HepG2 (cell line): ENCODE measurements around the gene PAEP. TPM values are rescaled to one million over a fixed set of nuclear protein-coding genes. Genes with fewer than 3 reads are reported as not detected.

Source experiments
- ATAC-seq: fragments of 200-7000 bp; cut with Tn5 transposase; 3 replicates; pipeline ENCODE4 v1.9.1; 2020; ENCODE audit warnings: mild to moderate bottlenecking, moderate library complexity
- BruUV-seq: library from RNA; stranded (reverse); fragments of 400-500 nt; replicated peaks from 2 replicates; lab custom pipeline; 2021; lab: Mats Ljungman, UMichigan
- CTCF ChIA-PET: fragments of 300-600 bp; formaldehyde crosslinking; extraction: SDS; loops from one replicate; lab custom pipeline; 2021; ENCODE audit warnings: low total read pairs, inconsistent platforms, low intra/inter-chr PET ratio; lab: Yijun Ruan, JAX
- POLR2A ChIA-PET: fragments of 350-600 bp; sonication (Branson Sonifier 250); formaldehyde crosslinking; loops from one replicate; lab custom pipeline; 2020; ENCODE audit warnings: antibody characterized with exemption, inconsistent platforms; lab: Yijun Ruan, JAX
- DNase-seq: peaks from one replicate; pipeline ENCODE4 v3.0.0-alpha.2; 2015; ENCODE audit warnings: low spot score
- FAIRE-seq: peaks from 3 replicates; lab custom pipeline; 2011; peaks lifted over from hg19 to GRCh38; lab: Jason Lieb, UNC
- H2AFZ ChIP-seq: one replicate; pipeline ENCODE4 v1.6.1; 2011; ENCODE audit warnings: low read length, inconsistent platforms
- H3K27ac ChIP-seq: fragments of 300-600 bp; 3 replicates; pipeline ENCODE4 v1.8.0; 2011; ENCODE audit warnings: mixed run types, mild to moderate bottlenecking, mixed read lengths, low read length, inconsistent platforms; ENCODE audit not compliant: insufficient read depth; ENCODE audit errors: extremely low read length
- H3K27me3 ChIP-seq, 2 experiments: fragments of 200-600 bp in 1 of 2; 2 replicates in 1 of 2; 3 replicates in 1 of 2; pipeline versions ENCODE4 v1.6.0 to v1.8.0; 2011; ENCODE audit warnings: low read length in 2 of 2, mild to moderate bottlenecking in 2 of 2, moderate library complexity in 2 of 2, inconsistent platforms in 1 of 2; ENCODE audit not compliant: insufficient read depth in 2 of 2, control insufficient read depth in 1 of 2
- H3K36me3 ChIP-seq, 2 experiments: fragments of 200-600 bp in 1 of 2; replicated peaks in 1 of 2; 2 replicates in 1 of 2; 3 replicates in 1 of 2; pipeline versions ENCODE4 v1.5.1 to v1.8.0; 2011; ENCODE audit warnings: low read length in 2 of 2, inconsistent platforms in 1 of 2; ENCODE audit not compliant: insufficient read depth in 2 of 2, control insufficient read depth in 1 of 2
- H3K4me1 ChIP-seq: 2 replicates; pipeline ENCODE4 v1.5.1; 2012; ENCODE audit warnings: low read length, inconsistent platforms; ENCODE audit not compliant: insufficient read depth
- H3K4me2 ChIP-seq: 2 replicates; pipeline ENCODE4 v1.6.0; 2011; ENCODE audit warnings: low read depth, low read length, inconsistent platforms
- H3K4me3 ChIP-seq, 3 experiments: fragments of 200-600 bp in 1 of 3; sonication (generic), shearing (Covaris generic) in 1 of 3; replicated peaks in 1 of 3; 2 replicates each; pipeline ENCODE4 v1.5.1; 2011 to 2016; ENCODE audit warnings: low read length in 3 of 3, inconsistent platforms in 2 of 3, low read depth in 2 of 3, mild to moderate bottlenecking in 2 of 3, control low read depth in 1 of 3, mixed read lengths in 1 of 3; ENCODE audit not compliant: insufficient read depth in 1 of 3
- H3K79me2 ChIP-seq: one replicate; pipeline ENCODE4 v1.6.1; 2011; ENCODE audit warnings: low read length, inconsistent platforms; ENCODE audit not compliant: insufficient read depth
- H3K9ac ChIP-seq: 2 replicates; pipeline ENCODE4 v1.6.0; 2011; ENCODE audit warnings: mild to moderate bottlenecking, low read depth, low read length, inconsistent platforms; ENCODE audit not compliant: insufficient read depth
- H3K9me3 ChIP-seq: 2 replicates; pipeline ENCODE4 v1.5.1; 2012; ENCODE audit warnings: mild to moderate bottlenecking, low read length
- H4K20me1 ChIP-seq: 2 replicates; pipeline ENCODE4 v1.6.0; 2011; ENCODE audit warnings: inconsistent platforms, mild to moderate bottlenecking, low read length, moderate library complexity; ENCODE audit not compliant: insufficient read depth
- ARNT ChIP-seq: fragments of 450-650 bp; IDR thresholded peaks from 2 replicates; pipeline ENCODE4 v1.6.1; 2017
- ATF1 ChIP-seq: IDR thresholded peaks from 2 replicates; pipeline ENCODE4 v1.6.1; 2016; ENCODE audit warnings: mild to moderate bottlenecking, control low read depth
- ATF4 ChIP-seq, 2 experiments: fragments of 450-650 bp in 1 of 2; sonication (generic) in 1 of 2; formaldehyde crosslinking; IDR thresholded peaks; 2 replicates each; pipeline versions ENCODE4 v1.5.0 to v1.8.0; 2020 to 2022; ENCODE audit warnings: mild to moderate bottlenecking in 1 of 2, missing genetic modification reagents in 1 of 2
- BORCS8-MEF2B ChIP-seq: sonication (generic); formaldehyde crosslinking; IDR thresholded peaks from 2 replicates; pipeline ENCODE4 v1.8.0; 2022; ENCODE audit warnings: mild to moderate bottlenecking, missing genetic modification reagents
- CAMTA2 ChIP-seq: sonication (generic); formaldehyde crosslinking; IDR thresholded peaks from 2 replicates; pipeline ENCODE4 v1.4.0; 2020; ENCODE audit warnings: mild to moderate bottlenecking, missing genetic modification reagents, borderline replicate concordance
- CREB1 ChIP-seq, 2 experiments: fragments of 450-650 bp in 1 of 2; IDR thresholded peaks; 2 replicates each; pipeline ENCODE4 v1.6.1; 2016 to 2017; ENCODE audit warnings: control low read depth in 1 of 2, mild to moderate bottlenecking in 1 of 2, missing compliant biosample characterization in 1 of 2, missing genetic modification characterization in 1 of 2
- EP300 ChIP-seq, 3 experiments: sonication (generic) in 1 of 3; formaldehyde crosslinking in 1 of 3; IDR thresholded peaks; 2 replicates each; pipeline versions ENCODE4 v1.5.1 to v1.6.1; 2011 to 2020; ENCODE audit warnings: low read depth in 2 of 3, low read length in 2 of 3, borderline replicate concordance in 1 of 3, improper control_type of control experiment in 1 of 3, mild to moderate bottlenecking in 1 of 3, missing genetic modification reagents in 1 of 3, moderate library complexity in 1 of 3
- FOSL2 ChIP-seq: sonication (generic); formaldehyde crosslinking; IDR thresholded peaks from 2 replicates; pipeline ENCODE4 v1.4.0; 2020; ENCODE audit warnings: missing genetic modification reagents
- FOXA1 ChIP-seq, 2 experiments: fragments of 450-650 bp in 1 of 2; sonication (generic) in 1 of 2; formaldehyde crosslinking in 1 of 2; IDR thresholded peaks; 2 replicates each; pipeline versions ENCODE4 v1.4.0 to v1.6.1; 2016 to 2020; ENCODE audit warnings: missing genetic modification reagents in 1 of 2
- FOXA3 ChIP-seq: IDR thresholded peaks from 2 replicates; pipeline ENCODE4 v1.6.1; 2016; ENCODE audit warnings: missing genetic modification reagents, missing compliant biosample characterization
- HDAC2 ChIP-seq: sonication (generic); formaldehyde crosslinking; IDR thresholded peaks from 2 replicates; pipeline ENCODE4 v1.4.0; 2020; ENCODE audit warnings: missing genetic modification reagents
- JUND ChIP-seq: sonication (generic); formaldehyde crosslinking; IDR thresholded peaks from 2 replicates; pipeline ENCODE4 v1.8.0; 2022; ENCODE audit warnings: mild to moderate bottlenecking, missing genetic modification reagents
- KDM2A ChIP-seq: sonication (generic); formaldehyde crosslinking; IDR thresholded peaks from 2 replicates; pipeline ENCODE4 v1.4.0; 2020; ENCODE audit warnings: low read depth, missing genetic modification reagents, borderline replicate concordance
- MATR3 ChIP-seq: sonication (generic); formaldehyde crosslinking; IDR thresholded peaks from 2 replicates; pipeline ENCODE4 v1.4.0; 2020; ENCODE audit warnings: missing genetic modification reagents
- NFRKB ChIP-seq: fragments of 450-650 bp; IDR thresholded peaks from 2 replicates; pipeline ENCODE4 v1.6.1; 2017
- NONO ChIP-seq, 2 experiments: fragments of 450-650 bp in 1 of 2; sonication (generic) in 1 of 2; formaldehyde crosslinking in 1 of 2; IDR thresholded peaks in 1 of 2; conservative IDR thresholded peaks in 1 of 2; 2 replicates each; pipeline versions ENCODE4 v1.6.1 to v1.8.0; 2017 to 2022; ENCODE audit warnings: mild to moderate bottlenecking in 1 of 2, missing genetic modification reagents in 1 of 2, moderate library complexity in 1 of 2
- RARG ChIP-seq: sonication (generic); formaldehyde crosslinking; IDR thresholded peaks from 2 replicates; pipeline ENCODE4 v1.4.0; 2020; ENCODE audit warnings: low read depth, mild to moderate bottlenecking, missing genetic modification reagents
- RBAK ChIP-seq: sonication (generic); formaldehyde crosslinking; IDR thresholded peaks from 2 replicates; pipeline ENCODE4 v1.5.1; 2020; ENCODE audit warnings: mild to moderate bottlenecking, missing genetic modification reagents
- REPIN1 ChIP-seq: sonication (generic); formaldehyde crosslinking; IDR thresholded peaks from 2 replicates; pipeline ENCODE4 v1.8.0; 2022; ENCODE audit warnings: missing genetic modification reagents, low read depth, mild to moderate bottlenecking, borderline replicate concordance
- SNRNP70 ChIP-seq: fragments of 200-400 bp; formaldehyde crosslinking; IDR thresholded peaks from 2 replicates; pipeline ENCODE4 v1.6.1; 2017; ENCODE audit warnings: mild to moderate bottlenecking, low read depth, low read length, moderate library complexity
- ZBTB21 ChIP-seq: sonication (generic); formaldehyde crosslinking; IDR thresholded peaks from 2 replicates; pipeline ENCODE4 v1.4.0; 2020; ENCODE audit warnings: missing genetic modification reagents
- ZFP90 ChIP-seq: sonication (generic); formaldehyde crosslinking; IDR thresholded peaks from 2 replicates; pipeline ENCODE4 v1.8.0; 2022; ENCODE audit warnings: missing genetic modification reagents, mild to moderate bottlenecking, inconsistent platforms, borderline replicate concordance
- ZNF225 ChIP-seq: sonication (generic); formaldehyde crosslinking; IDR thresholded peaks from 2 replicates; pipeline ENCODE4 v1.4.0; 2020; ENCODE audit warnings: mild to moderate bottlenecking, missing genetic modification reagents
- WGBS: methylation state at CpG from one replicate; pipeline ENCODE4 v1.1.6; 2017; ENCODE audit warnings: low lambda C conversion rate; 5-methylcytosine and 5-hydroxymethylcytosine counted together
- in situ Hi-C: cut with HindIII; loops from 2 replicates; pipeline ENCODE4 v1.10.0; 2017; ENCODE audit warnings: low pct_unique_long_range_greater_than_20kb; ENCODE audit not compliant: extremely low pct_ligation_motif_present
- intact Hi-C: fragments of 100-400 bp; cut with micrococcal nuclease; formaldehyde crosslinking; loops from one replicate; pipeline ENCODE4 v1.10.0; 2022; ENCODE audit not compliant: unreplicated experiment
- polyA plus RNA-seq, 8 experiments: library from polyadenylated mRNA; depleted of rRNA in 3 of 8; stranded (reverse) in 7 of 8; unstranded in 1 of 8; fragments of >200 nt; fragmentation: Illumina TruSeq in 4 of 8; extraction: Trizol in 4 of 8; gene quantifications; 2 replicates each; pipeline versions ENCODE4 v1.2.1 to v1.2.3, GENCODE V29; 2011 to 2016; ENCODE audit warnings: low read depth in 4 of 8, missing spikeins in 1 of 8, mixed read lengths in 1 of 8; ENCODE audit not compliant: insufficient read depth in 1 of 8
- total RNA-seq, 5 experiments: library from RNA; depleted of rRNA; stranded (reverse); fragments of >200 nt; fragmentation: Illumina TruSeq; extraction: Trizol; gene quantifications; 2 replicates each; pipeline ENCODE4 v1.2.3, GENCODE V29; 2016; ENCODE audit warnings: low read depth in 1 of 5

Gene PAEP
- total and polyA plus RNA-seq, 2 of the 13 experiments (the other 11 are each of a cell fraction or from before 2014, with no cell fraction given) = 0.75 to 10.8 TPM

GRCh38 chr9:135555203-135555602 is 6.4 kb upstream of the PAEP start:
- intact Hi-C loops = no loop called here
- Histone ChIP-seq H3K9me3 (no peaks in the 10 kb centered on the region), H3K4me3 (no peak overlapping the region), H3K9ac (no peak overlapping the region), H3K27me3 (peaks cover 12 to 40% of the 10 kb centered on the region in 2 experiments; a peak in 3 of 5 replicates), H3K36me3 (no peaks in the 10 kb centered on the region), H3K79me2 (no peaks in the 10 kb centered on the region), H4K20me1 (no peaks in the 10 kb centered on the region), H2AFZ (no peak overlapping the region), H3K27ac (no peak overlapping the region), H3K4me2 (peak overlapping the region; percentile 27; the same call in 1 of the 2 replicates), H3K4me1 (peaks cover 19% of the 10 kb centered on the region)
- POLR2A ChIA-PET = no interaction called here
- no TSS peak for BruUV-seq
- CTCF ChIA-PET = no interaction called here
- TF ChIP-seq FOXA3 (CRISPR knock-in tag) (peak; percentile 23; the same call in 1 of the 2 replicates), SNRNP70 (no peak), ZBTB21 (peak; percentile 84), ATF4 (CRISPR knock-in tag; IDR thresholded peaks at IDR 0.05) (peak in 1 of 2 experiments; percentile 42; a peak in 1 of 4 replicates), FOXA1 (IDR thresholded peaks at IDR 0.05) (no peak), FOXA1 (CRISPR knock-in tag; IDR thresholded peaks at IDR 0.05) (peak; percentile 49; the same call in 1 of the 2 replicates), ZFP90 (no peak), CREB1 (IDR thresholded peaks at IDR 0.05) (peak; percentile 56; the same call in 1 of the 2 replicates), CREB1 (CRISPR knock-in tag; IDR thresholded peaks at IDR 0.05) (no peak), KDM2A (CRISPR knock-in tag) (no peak), ARNT (no peak), JUND (no peak), MATR3 (no peak), ZNF225 (no peak), NFRKB (no peak), REPIN1 (no peak), NONO (IDR thresholded peaks at IDR 0.05) (no peak), NONO (CRISPR knock-in tag; conservative IDR thresholded peaks at IDR 0.05) (no peak), ATF1 (no peak), RARG (CRISPR knock-in tag) (no peak), FOSL2 (peak; percentile 85), HDAC2 (CRISPR knock-in tag) (no peak), BORCS8-MEF2B (CRISPR knock-in tag) (no peak), CAMTA2 (CRISPR knock-in tag) (no peak), RBAK (no peak), EP300 (IDR thresholded peaks at IDR 0.05; ENCODE audit: low read depth in 2 of 2, low read length in 2 of 2) (peak in 1 of 2 experiments; percentile 13; a peak in 1 of 4 replicates), EP300 (CRISPR knock-in tag; IDR thresholded peaks at IDR 0.05; ENCODE audit: borderline replicate concordance) (no peak)
- FAIRE-seq (no peak), DNase-seq (peak; percentile 33), ATAC-seq (no peak; the same call in 2 of the 3 replicates)
- in situ Hi-C loops = no loop called here
- WGBS = 8% methylated on average over 5 of the region's 5 CpGs
